ENCODE results near the gene ZNF780B.
A peak's percentile ranks its signal among the peaks of the same experiment; 100 is the strongest.

ZNF780B gene

GRCh38 chr19:40035996-40036395 is 20.0 kb downstream of the ZNF780B start:
- no peak for DNase-seq

- no peak for DNase-seq
Measured at GRCh38 chr19:40033989-40034560, 22.0 kb downstream of the ZNF780B start.

- no peak for DNase-seq
Measured at GRCh38 chr19:40026597-40026970, 29.4 kb downstream of the ZNF780B start.

DNA sequence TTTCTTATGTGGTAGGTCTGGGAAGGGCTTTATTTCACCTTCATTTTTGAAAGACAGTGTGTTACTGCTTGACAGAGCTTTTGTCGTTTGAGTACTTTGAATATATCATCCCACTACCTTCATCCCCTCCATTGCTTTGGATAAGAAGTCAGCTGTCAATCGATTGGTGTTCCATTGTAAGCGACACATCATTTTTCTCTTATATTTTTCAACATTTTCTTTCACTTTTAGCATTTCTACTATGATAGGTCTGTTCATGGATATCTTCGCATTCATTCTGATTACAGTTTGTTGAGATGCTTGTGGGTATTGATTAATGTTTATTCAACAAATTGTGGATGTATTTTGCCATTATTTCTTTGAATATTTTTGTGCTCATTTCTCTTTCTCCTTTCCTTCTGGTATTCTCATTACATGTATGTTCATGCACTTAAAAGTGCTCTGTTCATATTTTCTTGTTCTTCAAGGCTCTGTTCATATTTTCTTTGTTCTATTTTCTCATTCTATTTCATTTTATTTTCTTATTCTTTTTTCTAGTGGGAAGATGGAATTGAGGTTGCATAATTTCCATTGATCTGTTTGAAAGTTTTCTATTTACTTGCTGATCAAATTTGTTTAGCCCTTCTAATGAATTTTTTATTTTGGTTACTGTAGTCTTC is 30.0 kb downstream of the ZNF780B start:
- DNase-seq, result no peak

- no peak for DNase-seq
Measured at GRCh38 chr19:40023969-40024368, 32.1 kb downstream of the ZNF780B start.

GRCh38 chr19:40013991-40014390 is 42.0 kb downstream of the ZNF780B start:
- DNase-seq, result no peak

DNA sequence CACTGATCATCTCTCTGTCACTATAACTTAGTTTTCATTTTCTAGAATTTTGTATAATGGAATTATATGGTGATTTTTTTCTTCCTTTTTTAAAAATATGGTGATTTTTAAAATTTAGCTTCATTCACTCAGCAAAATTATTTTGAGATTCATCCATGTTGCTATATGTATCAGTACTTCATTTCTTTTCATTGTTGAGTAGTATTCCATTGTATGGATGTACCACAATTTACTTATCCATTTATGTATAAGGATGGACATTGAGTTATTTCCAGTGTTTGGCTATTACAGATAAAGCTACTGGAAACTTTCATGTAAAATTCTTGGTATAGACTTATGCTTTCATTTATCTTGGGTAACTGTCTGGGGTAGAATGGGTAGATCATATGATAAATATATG is 46.4 kb downstream of the ZNF780B start:
- DNase-seq, result no peak

GRCh38 chr19:40006273-40006691 is 49.7 kb downstream of the ZNF780B start:
- DNase-seq, result no peak

DNA sequence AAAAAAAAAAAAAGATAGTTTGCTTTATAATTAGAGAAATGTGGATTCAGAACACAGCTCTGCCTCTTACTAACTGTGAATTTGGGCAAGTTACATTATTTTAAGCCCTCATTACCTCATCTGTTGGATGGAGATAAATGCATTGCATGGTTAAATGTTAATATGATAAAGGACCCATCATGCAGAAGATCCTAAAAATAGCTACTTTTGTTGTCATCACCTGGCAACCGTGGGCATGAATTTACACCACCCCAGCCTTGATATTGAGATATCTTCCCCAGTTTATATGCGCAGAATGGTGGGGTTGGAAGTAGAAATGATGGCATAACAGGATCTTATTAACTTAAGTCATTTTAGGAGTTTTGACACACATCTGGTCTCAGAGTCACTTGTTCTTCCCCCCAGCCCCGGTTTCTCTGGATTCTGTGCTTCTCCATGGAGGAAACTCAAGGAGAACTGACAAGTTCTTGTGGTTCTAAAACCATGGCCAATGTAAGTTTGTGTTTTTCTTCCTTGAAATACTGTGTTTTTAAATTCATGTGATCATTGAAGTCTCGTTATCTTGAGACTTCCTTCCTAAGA is 50.2 kb downstream of the ZNF780B start:
- DNase-seq, result no peak

- no peak for DNase-seq
Measured at GRCh38 chr19:39998501-39998900, 57.5 kb downstream of the ZNF780B start.

GRCh38 chr19:39997638-39998216 is 58.3 kb downstream of the ZNF780B start:
- DNase-seq, result no peak

DNA sequence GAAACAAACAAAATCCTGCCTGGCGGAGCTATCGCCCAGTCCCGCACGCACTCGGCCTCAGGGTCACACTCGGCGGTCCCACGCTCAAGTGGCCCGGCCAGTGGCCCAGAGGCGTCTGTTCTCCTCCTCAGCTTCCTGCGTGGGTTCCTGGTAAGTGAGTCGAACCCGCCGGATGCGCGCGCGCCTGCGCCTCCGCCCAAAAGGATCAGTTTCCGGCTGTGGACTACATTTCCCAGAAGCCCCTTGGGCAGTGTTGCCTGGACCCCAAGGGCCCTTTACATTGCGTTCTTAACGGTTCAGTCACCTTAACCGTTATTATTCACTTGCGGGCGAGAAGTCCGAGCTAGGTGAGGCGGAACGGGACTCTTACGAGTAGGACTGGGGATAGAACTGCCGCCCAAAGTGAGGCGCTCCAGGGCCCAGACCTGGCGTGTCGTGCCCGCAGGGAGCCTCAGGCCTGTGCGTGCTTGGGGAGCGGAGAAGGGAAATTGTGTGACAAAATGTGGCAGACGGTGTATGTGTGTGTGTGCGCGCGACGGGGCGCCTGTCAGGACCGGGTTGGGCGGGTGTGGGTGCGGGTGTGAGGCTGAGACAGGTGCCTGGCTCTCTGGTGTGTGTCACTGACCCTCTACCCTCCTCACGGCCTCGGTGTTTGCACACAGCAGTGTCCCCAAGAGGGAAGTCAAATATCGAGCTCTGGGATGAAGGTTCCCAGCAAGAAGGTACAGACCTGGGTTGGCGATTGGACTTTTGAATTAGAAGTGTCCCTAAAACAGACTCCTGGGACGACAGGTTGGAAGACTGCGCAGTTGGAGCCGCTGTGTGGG is 59.0 kb downstream of the ZNF780B start, which contains the start of gene ZNF546:
ZNF546 (plus strand) TSS at position 250 of the 827 bp plus-strand sequence. CDS start 1,267 bp downstream, outside the sequence.
- DNase-seq, result peak; percentile 39

DNA sequence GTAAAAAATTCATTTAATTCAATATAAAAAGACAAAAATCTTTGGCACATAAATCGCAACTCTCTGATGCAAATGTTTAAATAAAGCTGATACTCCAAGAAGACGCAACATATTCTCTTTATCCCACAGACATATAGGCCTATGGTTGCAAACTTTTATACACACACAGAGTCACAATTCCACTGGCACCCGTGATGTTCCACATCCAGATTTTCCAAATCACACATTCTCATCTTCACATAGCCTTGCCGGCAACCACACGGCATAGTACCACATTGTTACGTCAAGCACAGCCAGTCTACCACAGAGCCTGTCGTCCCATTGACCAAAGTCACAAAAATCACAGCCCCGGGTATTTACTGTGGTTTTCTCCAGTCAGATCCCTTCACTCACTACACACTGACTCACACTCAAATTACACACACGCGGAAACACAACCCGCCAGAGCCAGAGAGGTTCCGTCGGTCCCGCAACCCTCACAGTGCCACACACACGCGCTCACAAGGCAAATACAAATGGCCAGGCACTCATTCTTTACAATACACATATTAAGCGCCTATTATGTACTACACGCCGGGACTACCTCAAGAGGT is 59.7 kb downstream of the ZNF780B start:
- DNase-seq, result no peak

- no peak for DNase-seq
Measured at GRCh38 chr19:39995794-39996193, 60.2 kb downstream of the ZNF780B start.

- DNase-seq, result no peak
Measured at GRCh38 chr19:39994361-39994760, 61.7 kb downstream of the ZNF780B start.

DNA sequence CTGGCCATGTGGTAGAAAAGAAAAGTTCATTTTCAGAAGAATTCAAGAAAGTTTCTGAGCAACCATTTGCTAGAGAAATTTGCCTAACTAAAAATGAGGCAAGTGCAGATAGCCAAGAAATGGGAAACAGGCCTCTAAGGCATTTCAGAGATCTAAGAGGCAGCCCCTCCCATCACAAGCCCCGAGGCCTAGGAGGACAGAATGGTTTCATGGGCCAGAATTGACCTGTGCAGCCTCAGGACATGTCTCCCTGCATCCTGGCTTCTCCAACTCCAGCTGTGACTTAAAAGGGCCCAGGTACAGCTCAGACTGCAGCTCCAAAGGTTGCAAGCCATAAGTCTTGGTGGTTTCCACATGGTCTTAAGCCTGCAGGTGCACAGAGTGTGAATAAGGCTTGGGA is 62.4 kb downstream of the ZNF780B start:
- no peak for DNase-seq

DNA sequence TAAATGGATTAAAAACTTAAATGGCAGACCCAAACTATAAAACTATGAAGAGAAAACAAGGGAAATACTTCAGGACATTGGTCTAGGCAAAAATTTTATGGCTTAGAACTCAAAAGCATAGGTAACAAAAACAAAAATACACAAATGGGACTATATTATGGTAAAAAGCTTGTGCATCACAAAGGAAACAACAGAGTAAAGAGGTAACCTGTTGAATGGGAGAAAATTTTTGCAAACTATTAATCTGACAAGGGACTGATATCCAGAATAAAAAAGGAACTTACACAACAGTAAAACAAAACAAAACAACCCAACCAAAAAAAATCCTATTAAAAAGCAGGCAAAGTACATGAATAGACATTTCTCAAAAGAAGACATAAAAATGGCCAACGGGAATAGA is 68.4 kb downstream of the ZNF780B start:
- DNase-seq, result no peak

GRCh38 chr19:39987167-39987566 is 68.9 kb downstream of the ZNF780B start:
- DNase-seq, result no peak

DNA sequence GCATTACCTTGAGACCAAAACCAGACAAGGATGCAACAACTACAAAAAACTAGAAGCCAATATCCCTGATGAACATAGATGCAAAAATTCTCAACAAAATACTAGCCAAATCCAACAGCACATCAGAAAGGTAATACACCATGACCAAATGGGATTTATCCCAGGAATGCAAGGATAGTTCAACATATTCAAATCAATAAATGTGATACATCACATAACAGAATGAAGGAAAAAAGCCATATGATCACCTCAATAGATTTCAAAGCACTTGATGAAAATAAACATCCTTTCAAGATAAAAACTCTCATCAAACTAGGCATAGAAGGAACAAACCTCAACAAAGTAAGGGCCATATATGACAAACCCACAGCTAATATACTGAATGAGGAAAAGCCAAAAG is 69.4 kb downstream of the ZNF780B start:
- no peak for DNase-seq

GRCh38 chr19:39983695-39984300 is 72.2 kb downstream of the ZNF780B start:
- DNase-seq, result no peak

DNA sequence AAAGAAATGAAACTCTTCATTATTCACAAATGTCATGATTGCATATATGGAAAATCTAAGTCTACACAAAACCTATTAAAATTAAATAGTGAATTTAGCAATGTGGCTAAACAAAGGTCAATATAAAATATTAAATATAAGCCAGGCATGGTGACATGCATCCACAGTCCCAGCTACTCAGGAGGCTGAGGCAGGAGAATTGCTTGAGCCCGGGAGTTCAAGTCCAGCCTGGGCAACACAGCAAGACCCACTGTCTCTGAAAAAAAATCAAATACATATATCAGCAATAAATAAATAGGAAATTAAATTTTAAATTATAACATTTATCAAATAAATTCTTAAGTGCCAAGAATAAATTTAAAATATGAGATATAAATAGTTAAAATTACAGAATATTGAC is 73.1 kb downstream of the ZNF780B start:
- DNase-seq, result no peak

All from SIG-M5 (cell line).